A673 (cell line): ENCODE measurements around the gene FAM131C. TPM values are rescaled to one million over a fixed set of nuclear protein-coding genes. Genes with fewer than 3 reads are reported as not detected.
"Not testable (repeated sequence)": the region's sequence is repeated elsewhere in the genome, so short reads cannot be mapped to it uniquely, and the experiment has no call there.

ENCODE experiments used
- BruUV-seq: library from RNA; stranded (reverse); fragments of 400-500 nt; replicated peaks from 2 replicates; lab custom pipeline; 2021; lab: Mats Ljungman, UMichigan
- CTCF ChIA-PET: fragments of 300-600 bp; sonication (Branson Sonifier 250); formaldehyde crosslinking; loops from one replicate; lab custom pipeline; 2022; ENCODE audit warnings: antibody characterized with exemption; lab: Charles Lee
- POLR2A ChIA-PET: fragments of 300-600 bp; sonication (Branson Sonifier 250); formaldehyde crosslinking; loops from one replicate; lab custom pipeline; 2022; ENCODE audit warnings: antibody characterized with exemption; ENCODE audit not compliant: low non-redundant PET; lab: Charles Lee
- DNase-seq: peaks from one replicate; pipeline ENCODE4 v3.0.0-alpha.2; 2015; ENCODE audit warnings: low spot score
- H3K27ac ChIP-seq: fragments of 200-600 bp; sonication (generic); 2 replicates; pipeline ENCODE4 v1.5.1; 2016; ENCODE audit warnings: mixed run types, low read depth, mild to moderate bottlenecking, mixed read lengths, antibody characterized with exemption, low read length; ENCODE audit not compliant: poor library complexity, severe bottlenecking
- H3K27me3 ChIP-seq: fragments of 200-600 bp; sonication (generic); replicated peaks from 2 replicates; pipeline ENCODE4 v1.6.1; 2017; ENCODE audit warnings: mixed run types, low read depth, mild to moderate bottlenecking, mixed read lengths, antibody characterized with exemption, low read length; ENCODE audit not compliant: insufficient read depth, poor library complexity
- H3K36me3 ChIP-seq: fragments of 200-600 bp; sonication (generic); 2 replicates; pipeline ENCODE4 v1.6.1; 2016; ENCODE audit warnings: mixed run types, mild to moderate bottlenecking, mixed read lengths, antibody characterized with exemption, low read length; ENCODE audit not compliant: insufficient read depth, poor library complexity, severe bottlenecking
- H3K4me1 ChIP-seq: fragments of 200-600 bp; sonication (generic); 2 replicates; pipeline ENCODE4 v1.6.1; 2017; ENCODE audit warnings: mixed run types, mild to moderate bottlenecking, mixed read lengths, antibody characterized with exemption, low read length; ENCODE audit not compliant: insufficient read depth, poor library complexity, severe bottlenecking
- H3K4me3 ChIP-seq: fragments of 200-600 bp; sonication (generic); 2 replicates; pipeline ENCODE4 v1.5.1; 2016; ENCODE audit warnings: low read depth, mixed run types, mild to moderate bottlenecking, mixed read lengths, low read length; ENCODE audit not compliant: poor library complexity, severe bottlenecking
- H3K9me3 ChIP-seq: fragments of 200-600 bp; sonication (generic); 2 replicates; pipeline ENCODE4 v1.6.1; 2016; ENCODE audit warnings: mixed run types, low read depth, mild to moderate bottlenecking, mixed read lengths, antibody characterized with exemption, low read length; ENCODE audit not compliant: poor library complexity, severe bottlenecking
- EZH2 ChIP-seq: fragments of 200-600 bp; sonication (generic); IDR thresholded peaks from 2 replicates; pipeline ENCODE4 v1.6.1; 2017; ENCODE audit warnings: borderline replicate concordance, low read depth, mild to moderate bottlenecking, mixed read lengths, antibody characterized with exemption, low read length; ENCODE audit not compliant: poor library complexity, severe bottlenecking
- intact Hi-C: fragments of 100-400 bp; cut with micrococcal nuclease; formaldehyde crosslinking; loops from one replicate; pipeline ENCODE4 v1.10.0; 2022; ENCODE audit not compliant: unreplicated experiment
- total RNA-seq: library from RNA; stranded (reverse); gene quantifications from 2 replicates; pipeline ENCODE4 v1.2.3, GENCODE V29; 2021
- TF ChIP-seq, protein P1 (sequence below): fragments of 300-800, 200-600 bp; sonication (generic); conservative IDR thresholded peaks from 2 replicates; pipeline ENCODE4 v1.5.1; 2017; ENCODE audit warnings: low read depth, mild to moderate bottlenecking, antibody characterized with exemption, low read length, moderate library complexity, mixed read lengths

FAM131C gene
- total RNA-seq, 1 experiment from 2014 or later: 0.71 TPM

DNA sequence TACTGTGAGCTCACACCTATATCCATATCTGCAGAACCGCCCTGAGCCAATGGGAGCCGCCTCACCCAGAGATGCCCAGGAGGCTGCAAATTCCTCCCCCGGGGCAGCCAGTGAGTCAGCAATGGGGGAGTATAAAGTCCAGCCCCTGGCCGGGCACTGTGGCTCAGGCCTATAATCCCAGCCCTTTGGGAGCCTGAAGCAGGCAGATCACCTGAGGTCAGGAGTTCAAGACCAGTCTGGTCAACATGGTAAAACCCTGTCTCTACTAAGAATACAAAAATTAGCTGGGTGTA lies 34.9 kb downstream of the FAM131C start:
- Histone ChIP-seq H3K27ac (no peak overlapping the region), H3K27me3 (no peaks in the 10 kb centered on the region), H3K4me3 (no peak overlapping the region), H3K4me1 (no peaks in the 10 kb centered on the region), H3K36me3 (no peaks in the 10 kb centered on the region), H3K9me3 (no peaks in the 10 kb centered on the region)
- no peak for DNase-seq
- POLR2A ChIA-PET: no interaction called here
- intact Hi-C loops: loop anchor here (1.0 kb wide), 1 partner anchor 24 kb away; no protein-coding TSS in a partner anchor
- TF ChIP-seq, protein P1, sequence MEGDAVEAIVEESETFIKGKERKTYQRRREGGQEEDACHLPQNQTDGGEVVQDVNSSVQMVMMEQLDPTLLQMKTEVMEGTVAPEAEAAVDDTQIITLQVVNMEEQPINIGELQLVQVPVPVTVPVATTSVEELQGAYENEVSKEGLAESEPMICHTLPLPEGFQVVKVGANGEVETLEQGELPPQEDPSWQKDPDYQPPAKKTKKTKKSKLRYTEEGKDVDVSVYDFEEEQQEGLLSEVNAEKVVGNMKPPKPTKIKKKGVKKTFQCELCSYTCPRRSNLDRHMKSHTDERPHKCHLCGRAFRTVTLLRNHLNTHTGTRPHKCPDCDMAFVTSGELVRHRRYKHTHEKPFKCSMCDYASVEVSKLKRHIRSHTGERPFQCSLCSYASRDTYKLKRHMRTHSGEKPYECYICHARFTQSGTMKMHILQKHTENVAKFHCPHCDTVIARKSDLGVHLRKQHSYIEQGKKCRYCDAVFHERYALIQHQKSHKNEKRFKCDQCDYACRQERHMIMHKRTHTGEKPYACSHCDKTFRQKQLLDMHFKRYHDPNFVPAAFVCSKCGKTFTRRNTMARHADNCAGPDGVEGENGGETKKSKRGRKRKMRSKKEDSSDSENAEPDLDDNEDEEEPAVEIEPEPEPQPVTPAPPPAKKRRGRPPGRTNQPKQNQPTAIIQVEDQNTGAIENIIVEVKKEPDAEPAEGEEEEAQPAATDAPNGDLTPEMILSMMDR: no peak
- no peak for TF ChIP-seq EZH2
- CTCF ChIA-PET: no interaction called here
- no TSS peak for BruUV-seq

DNA sequence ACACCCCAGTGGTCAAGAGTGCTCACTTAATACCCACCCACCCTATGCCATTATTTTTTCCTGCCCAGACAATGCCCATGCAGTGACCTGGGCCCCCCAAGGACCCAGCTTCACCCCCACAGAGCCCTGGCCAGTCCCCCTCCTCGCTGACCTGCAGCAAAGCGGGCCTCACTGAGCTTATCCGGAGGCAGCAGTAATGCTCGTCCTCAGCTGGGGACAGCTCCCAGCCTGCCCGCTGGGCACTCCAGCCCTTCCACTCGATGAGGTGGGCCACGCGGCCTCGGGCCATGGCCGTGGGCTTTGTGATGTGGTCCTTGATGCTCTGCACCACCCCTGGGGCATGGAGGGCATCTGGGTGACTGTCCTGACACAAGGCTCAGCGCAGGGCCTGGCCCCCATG lies 37.0 kb downstream of the FAM131C start:
- H3K9me3 ChIP-seq, CTCF ChIA-PET, H3K4me1 ChIP-seq, DNase-seq, H3K36me3 ChIP-seq, BruUV-seq, H3K27ac ChIP-seq, POLR2A ChIA-PET, H3K4me3 ChIP-seq, intact Hi-C loops, H3K27me3 ChIP-seq: not testable (repeated sequence)

DNA sequence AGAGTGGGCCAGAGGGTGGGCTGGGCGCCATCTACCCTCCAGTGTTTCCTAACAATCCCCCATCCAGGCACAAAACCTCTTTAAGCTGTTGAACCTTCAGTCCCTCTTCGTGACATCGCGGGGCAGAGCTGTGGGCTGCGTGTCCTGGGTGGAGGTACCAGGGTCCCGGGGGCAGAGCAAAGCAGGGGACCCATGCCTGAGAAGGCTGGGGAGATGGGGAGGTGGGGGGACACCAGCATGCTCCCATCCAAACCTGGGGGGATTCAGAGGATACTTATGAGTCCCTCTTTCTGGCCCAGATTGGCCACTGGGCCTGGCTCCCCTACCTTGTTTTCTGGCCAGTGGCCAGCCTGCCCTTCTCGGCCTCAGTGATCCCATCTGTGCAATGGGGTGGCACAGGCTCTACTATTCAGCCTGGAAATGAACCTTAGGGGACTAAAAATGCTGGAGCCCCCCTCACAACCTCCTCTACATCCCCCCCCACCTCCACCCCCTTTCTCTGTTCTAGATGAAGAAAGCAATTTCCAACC lies 40.3 kb downstream of the FAM131C start:
- H3K4me1 ChIP-seq, H3K27ac ChIP-seq, H3K36me3 ChIP-seq, BruUV-seq, H3K27me3 ChIP-seq, H3K9me3 ChIP-seq, CTCF ChIA-PET, DNase-seq, intact Hi-C loops, H3K4me3 ChIP-seq, POLR2A ChIA-PET: not testable (repeated sequence)

DNA sequence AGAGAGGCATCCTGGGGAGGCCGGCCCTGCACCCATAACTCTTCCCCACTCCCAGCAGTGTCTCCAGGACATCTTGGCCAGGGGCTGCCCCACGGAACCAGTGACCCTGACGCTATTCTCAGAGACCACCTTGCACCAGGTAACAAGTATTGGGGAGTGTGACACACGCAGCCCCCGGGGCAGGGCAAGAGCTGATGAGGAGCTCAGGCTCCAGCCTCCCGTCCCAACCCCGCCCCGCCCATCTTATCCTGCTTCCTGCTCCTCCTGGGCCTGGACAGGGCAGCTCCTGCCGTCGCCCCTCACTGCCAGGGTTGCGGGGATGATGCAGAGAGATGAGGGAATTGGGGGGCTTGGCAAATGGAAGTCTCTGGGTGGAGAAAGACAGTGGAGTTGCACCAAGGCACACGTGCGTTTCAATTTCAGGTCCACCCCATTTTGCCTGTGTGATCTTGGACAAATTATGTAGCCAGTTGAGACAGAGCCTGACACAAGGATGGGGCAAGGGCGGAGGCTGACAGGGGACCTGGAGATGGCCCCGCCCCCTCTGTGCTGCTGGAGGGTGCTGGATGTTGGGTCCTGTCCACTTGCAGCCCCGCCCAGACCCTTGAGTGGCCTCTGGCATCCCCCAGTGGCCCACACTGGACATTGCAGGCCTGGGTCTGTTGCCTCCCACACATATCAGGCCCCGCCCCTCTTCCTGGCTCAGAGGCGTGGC lies 40.9 kb downstream of the FAM131C start:
- DNase-seq: peak; percentile 90
- ChIA-PET CTCF (no interaction called here), POLR2A (no interaction called here)
- BruUV-seq: no TSS peak
- no peaks in the 10 kb centered on the region for H3K9me3 ChIP-seq
- H3K36me3 ChIP-seq: no peaks in the 10 kb centered on the region
- intact Hi-C loops: no loop called here
- H3K4me1 ChIP-seq: peaks cover under 1% of the 10 kb centered on the region
- TF ChIP-seq EZH2: no peak
- TF ChIP-seq, protein P1: peak; percentile 72
- no peak overlapping the region for H3K4me3 ChIP-seq
- H3K27ac ChIP-seq: no peak overlapping the region
- H3K27me3 ChIP-seq: no peaks in the 10 kb centered on the region
